Measurements from ENCODE around the gene PDSS2.
"Not testable (repeated sequence)": the region's sequence is repeated elsewhere in the genome, so short reads cannot be mapped to it uniquely, and the experiment has no call there.

PDSS2 gene

DNA sequence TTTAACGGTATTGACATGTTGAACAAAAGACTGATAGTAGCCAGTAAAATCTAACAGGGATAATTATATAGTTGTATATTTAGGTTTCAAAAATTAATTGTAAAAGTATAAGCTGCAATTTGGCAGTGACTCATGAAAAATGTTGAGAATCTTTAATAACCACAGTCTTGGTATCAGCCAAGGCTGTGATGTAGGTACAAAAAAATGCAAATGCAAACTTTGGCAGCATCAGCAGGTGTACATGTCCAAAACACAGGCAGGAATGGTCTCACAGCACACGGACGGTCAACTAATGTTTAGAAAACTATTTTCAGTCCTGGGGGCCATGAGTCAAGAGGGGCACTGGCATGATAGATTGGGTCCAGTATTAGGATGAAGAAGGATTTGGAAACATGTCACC lies 285.6 kb downstream of the PDSS2 start:
- Histone ChIP-seq H3K79me1 (ENCODE audit: low read depth, low read length) (no peaks in the 10 kb centered on the region), H3K9me3 (replicated peaks in 1 of 2; ENCODE audit: control insufficient read depth in 2 of 2, insufficient read depth in 1 of 2, low read depth in 1 of 2, low read length in 2 of 2) (peaks cover 0 to 4% of the 10 kb centered on the region in 2 donors), H2AFZ (ENCODE audit: low read length) (no peak overlapping the region), H2BK12ac (ENCODE audit: low read length) (no peak overlapping the region), H4K8ac (ENCODE audit: low read depth, low read length) (no peak overlapping the region), H3K9ac (ENCODE audit: low read depth, low read length, poor library complexity) (no peak overlapping the region), H2BK5ac (ENCODE audit: low read length) (no peak overlapping the region), H3K27ac (replicated peaks; ENCODE audit: low read length) (no peak overlapping the region), H3K14ac (ENCODE audit: low read length) (no peak overlapping the region), H3K36me3 (replicated peaks in 1 of 2; ENCODE audit: control insufficient read depth in 2 of 2, insufficient read depth in 2 of 2, low read length in 2 of 2) (no peaks in the 10 kb centered on the region), H3K4me3 (ENCODE audit: low read length in 2 of 2) (no peak overlapping the region), H3K4me1 (ENCODE audit: control insufficient read depth in 2 of 2, insufficient read depth in 1 of 2, low read depth in 1 of 2, low read length in 2 of 2) (no peaks in the 10 kb centered on the region), H3K4ac (ENCODE audit: low read length) (no peak overlapping the region), H3K4me2 (ENCODE audit: insufficient read depth, low read length, poor library complexity, severe bottlenecking) (no peak overlapping the region), H2BK120ac (ENCODE audit: low read depth, low read length) (no peak overlapping the region), H2BK15ac (ENCODE audit: low read length) (no peak overlapping the region), H2AK5ac (ENCODE audit: low read depth, low read length) (no peak overlapping the region), H3K18ac (ENCODE audit: low read length) (no peak overlapping the region), H4K91ac (ENCODE audit: low read depth, low read length, poor library complexity) (no peak overlapping the region), H3K27me3 (ENCODE audit: control insufficient read depth in 3 of 3, insufficient read depth in 3 of 3, low read depth in 1 of 3, low read length in 3 of 3) (no peaks in the 10 kb centered on the region), H3K23ac (ENCODE audit: low read depth, low read length, poor library complexity) (no peak overlapping the region)
- DNase-seq (ENCODE audit: low spot score): no peak
- WGBS, 2 donors (ENCODE audit: extremely low coverage in 2 of 2, insufficient read length in 2 of 2, insufficient replicate concordance in 1 of 2): no CpG with 5 or more reads among the region's 3 CpGs

DNA sequence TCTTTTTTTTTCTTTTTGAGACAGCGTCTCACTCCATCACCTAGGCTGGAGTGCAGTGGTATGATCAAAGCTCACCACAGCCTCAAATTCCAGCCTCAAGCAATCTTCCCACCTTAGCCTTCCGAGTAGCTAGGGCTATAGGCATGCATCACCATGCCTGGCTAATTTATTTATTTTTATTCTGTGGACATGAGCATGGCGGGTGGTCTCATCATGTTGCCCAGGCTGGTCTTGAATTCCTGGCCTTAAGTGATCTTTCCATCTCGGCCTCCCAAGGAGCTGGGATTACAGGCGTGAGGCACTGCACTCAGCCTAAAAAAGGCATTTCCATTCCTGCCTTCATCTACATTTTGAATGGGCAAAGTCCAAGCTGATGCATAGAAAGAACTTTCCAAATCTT lies 287.9 kb downstream of the PDSS2 start:
- no peak overlapping the region for H2AFZ ChIP-seq (ENCODE audit: low read length)
- H3K27ac ChIP-seq (replicated peaks; ENCODE audit: low read length): no peak overlapping the region
- H3K9me3 ChIP-seq (replicated peaks in 1 of 2; ENCODE audit: control insufficient read depth in 2 of 2, insufficient read depth in 1 of 2, low read depth in 1 of 2, low read length in 2 of 2): peaks cover 0 to 4% of the 10 kb centered on the region in 2 donors
- no peak overlapping the region for H3K9ac ChIP-seq (ENCODE audit: low read depth, low read length, poor library complexity)
- H2BK15ac ChIP-seq (ENCODE audit: low read length): no peak overlapping the region
- no peak overlapping the region for H3K18ac ChIP-seq (ENCODE audit: low read length)
- no CpG with 5 or more reads among the region's 5 CpGs for WGBS, 2 donors (ENCODE audit: extremely low coverage in 2 of 2, insufficient read length in 2 of 2, insufficient replicate concordance in 1 of 2)
- no peaks in the 10 kb centered on the region for H3K36me3 ChIP-seq (replicated peaks in 1 of 2; ENCODE audit: control insufficient read depth in 2 of 2, insufficient read depth in 2 of 2, low read length in 2 of 2)
- H3K4me3 ChIP-seq (ENCODE audit: low read length in 2 of 2): no peak overlapping the region
- no peak overlapping the region for H2BK120ac ChIP-seq (ENCODE audit: low read depth, low read length)
- no peaks in the 10 kb centered on the region for H3K27me3 ChIP-seq (ENCODE audit: control insufficient read depth in 3 of 3, insufficient read depth in 3 of 3, low read depth in 1 of 3, low read length in 3 of 3)
- no peak overlapping the region for H2AK5ac ChIP-seq (ENCODE audit: low read depth, low read length)
- no peak overlapping the region for H3K4me2 ChIP-seq (ENCODE audit: insufficient read depth, low read length, poor library complexity, severe bottlenecking)
- H3K23ac ChIP-seq (ENCODE audit: low read depth, low read length, poor library complexity): no peak overlapping the region
- no peak overlapping the region for H4K91ac ChIP-seq (ENCODE audit: low read depth, low read length, poor library complexity)
- no peaks in the 10 kb centered on the region for H3K79me1 ChIP-seq (ENCODE audit: low read depth, low read length)
- no peak overlapping the region for H2BK12ac ChIP-seq (ENCODE audit: low read length)
- no peak overlapping the region for H4K8ac ChIP-seq (ENCODE audit: low read depth, low read length)
- DNase-seq (ENCODE audit: low spot score): no peak
- no peak overlapping the region for H3K4ac ChIP-seq (ENCODE audit: low read length)
- no peaks in the 10 kb centered on the region for H3K4me1 ChIP-seq (ENCODE audit: control insufficient read depth in 2 of 2, insufficient read depth in 1 of 2, low read depth in 1 of 2, low read length in 2 of 2)
- H2BK5ac ChIP-seq (ENCODE audit: low read length): no peak overlapping the region
- H3K14ac ChIP-seq (ENCODE audit: low read length): no peak overlapping the region

DNA sequence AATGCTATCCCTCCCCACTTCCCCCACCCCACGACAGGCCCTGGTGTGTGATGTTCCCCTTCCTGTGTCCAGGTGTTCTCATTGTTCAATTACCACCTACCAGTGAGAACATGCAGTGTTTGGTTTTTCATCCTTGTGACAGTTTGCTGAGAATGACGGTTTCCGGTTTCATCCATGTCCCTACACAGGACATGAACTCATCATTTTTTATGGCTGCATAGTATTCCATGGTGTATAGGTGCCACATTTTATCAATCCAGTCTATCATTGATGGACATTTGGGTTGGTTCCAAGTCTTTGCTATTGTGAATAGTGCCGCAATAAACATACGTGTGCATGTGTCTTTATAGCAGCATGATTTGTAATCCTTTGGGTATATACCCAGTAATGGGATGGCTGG lies 295.1 kb downstream of the PDSS2 start:
- not testable (repeated sequence) for H2AFZ ChIP-seq (ENCODE audit: low read length); H3K4ac ChIP-seq (ENCODE audit: low read length); H4K91ac ChIP-seq (ENCODE audit: low read depth, low read length, poor library complexity); H3K27ac ChIP-seq (replicated peaks; ENCODE audit: low read length); H3K79me1 ChIP-seq (ENCODE audit: low read depth, low read length); H2BK5ac ChIP-seq (ENCODE audit: low read length); H3K36me3 ChIP-seq (replicated peaks in 1 of 2; ENCODE audit: control insufficient read depth in 2 of 2, insufficient read depth in 2 of 2, low read length in 2 of 2); H3K9me3 ChIP-seq (replicated peaks in 1 of 2; ENCODE audit: control insufficient read depth in 2 of 2, insufficient read depth in 1 of 2, low read depth in 1 of 2, low read length in 2 of 2); H3K4me3 ChIP-seq (ENCODE audit: low read length in 2 of 2); H3K9ac ChIP-seq (ENCODE audit: low read depth, low read length, poor library complexity); H3K27me3 ChIP-seq (ENCODE audit: control insufficient read depth in 3 of 3, insufficient read depth in 3 of 3, low read depth in 1 of 3, low read length in 3 of 3); H4K8ac ChIP-seq (ENCODE audit: low read depth, low read length); H2BK12ac ChIP-seq (ENCODE audit: low read length); H3K23ac ChIP-seq (ENCODE audit: low read depth, low read length, poor library complexity); H3K18ac ChIP-seq (ENCODE audit: low read length); H3K4me2 ChIP-seq (ENCODE audit: insufficient read depth, low read length, poor library complexity, severe bottlenecking); H3K4me1 ChIP-seq (ENCODE audit: control insufficient read depth in 2 of 2, insufficient read depth in 1 of 2, low read depth in 1 of 2, low read length in 2 of 2); DNase-seq (ENCODE audit: low spot score); H2BK15ac ChIP-seq (ENCODE audit: low read length); H2AK5ac ChIP-seq (ENCODE audit: low read depth, low read length); H2BK120ac ChIP-seq (ENCODE audit: low read depth, low read length); H3K14ac ChIP-seq (ENCODE audit: low read length)
- no CpG with 5 or more reads among the region's 5 CpGs for WGBS, 2 donors (ENCODE audit: extremely low coverage in 2 of 2, insufficient read length in 2 of 2, insufficient replicate concordance in 1 of 2)

DNA sequence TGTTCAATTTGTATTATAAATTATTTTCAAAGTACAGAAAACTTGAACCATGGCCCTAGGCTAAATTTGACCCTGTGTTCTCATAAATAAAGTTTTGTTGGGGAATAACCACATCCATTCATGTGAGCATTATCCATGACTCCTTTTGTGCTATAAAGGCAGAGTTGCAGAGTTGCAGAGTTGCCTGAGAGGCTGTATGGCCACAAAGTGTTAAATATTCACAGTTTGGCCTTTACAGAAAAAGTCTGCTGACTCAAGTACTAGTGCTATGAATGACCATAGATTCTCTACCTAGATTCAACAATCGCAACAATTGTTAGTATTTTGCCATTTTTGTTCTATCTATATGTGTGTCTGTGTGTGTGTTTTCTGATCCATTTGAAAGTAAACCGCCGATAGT lies 297.8 kb downstream of the PDSS2 start:
- no CpG with 5 or more reads among the region's 3 CpGs for WGBS, 2 donors (ENCODE audit: extremely low coverage in 2 of 2, insufficient read length in 2 of 2, insufficient replicate concordance in 1 of 2)
- Histone ChIP-seq H3K36me3 (replicated peaks in 1 of 2; ENCODE audit: control insufficient read depth in 2 of 2, insufficient read depth in 2 of 2, low read length in 2 of 2) (no peaks in the 10 kb centered on the region), H3K9me3 (replicated peaks in 1 of 2; ENCODE audit: control insufficient read depth in 2 of 2, insufficient read depth in 1 of 2, low read depth in 1 of 2, low read length in 2 of 2) (no peaks in the 10 kb centered on the region), H3K79me1 (ENCODE audit: low read depth, low read length) (no peaks in the 10 kb centered on the region), H3K9ac (ENCODE audit: low read depth, low read length, poor library complexity) (no peak overlapping the region), H3K14ac (ENCODE audit: low read length) (no peak overlapping the region), H2BK120ac (ENCODE audit: low read depth, low read length) (no peak overlapping the region), H2BK5ac (ENCODE audit: low read length) (no peak overlapping the region), H3K23ac (ENCODE audit: low read depth, low read length, poor library complexity) (no peak overlapping the region), H2BK15ac (ENCODE audit: low read length) (no peak overlapping the region), H2AK5ac (ENCODE audit: low read depth, low read length) (no peak overlapping the region), H3K27me3 (ENCODE audit: control insufficient read depth in 3 of 3, insufficient read depth in 3 of 3, low read depth in 1 of 3, low read length in 3 of 3) (no peaks in the 10 kb centered on the region), H3K18ac (ENCODE audit: low read length) (no peak overlapping the region), H3K4me3 (ENCODE audit: low read length in 2 of 2) (no peak overlapping the region), H2BK12ac (ENCODE audit: low read length) (no peak overlapping the region), H2AFZ (ENCODE audit: low read length) (no peak overlapping the region), H4K8ac (ENCODE audit: low read depth, low read length) (no peak overlapping the region), H3K4ac (ENCODE audit: low read length) (no peak overlapping the region), H3K27ac (replicated peaks; ENCODE audit: low read length) (no peak overlapping the region), H3K4me2 (ENCODE audit: insufficient read depth, low read length, poor library complexity, severe bottlenecking) (no peak overlapping the region), H3K4me1 (ENCODE audit: control insufficient read depth in 2 of 2, insufficient read depth in 1 of 2, low read depth in 1 of 2, low read length in 2 of 2) (peaks cover 0 to 2% of the 10 kb centered on the region in 2 donors), H4K91ac (ENCODE audit: low read depth, low read length, poor library complexity) (no peak overlapping the region)
- DNase-seq (ENCODE audit: low spot score): no peak

Measured in neuronal stem cell (in vitro differentiated cells).